GM12873 (cell line): ENCODE results near the gene COL15A1.

Source experiments
- TF ChIP-seq, protein P1 (sequence below): IDR thresholded peaks from 2 replicates; pipeline ENCODE4 v1.5.1; 2012; ENCODE audit warnings: low read depth, mild to moderate bottlenecking, moderate library complexity, low read length, control low read depth; ENCODE audit not compliant: insufficient read depth; ENCODE audit errors: missing control alignments

Gene COL15A1

DNA sequence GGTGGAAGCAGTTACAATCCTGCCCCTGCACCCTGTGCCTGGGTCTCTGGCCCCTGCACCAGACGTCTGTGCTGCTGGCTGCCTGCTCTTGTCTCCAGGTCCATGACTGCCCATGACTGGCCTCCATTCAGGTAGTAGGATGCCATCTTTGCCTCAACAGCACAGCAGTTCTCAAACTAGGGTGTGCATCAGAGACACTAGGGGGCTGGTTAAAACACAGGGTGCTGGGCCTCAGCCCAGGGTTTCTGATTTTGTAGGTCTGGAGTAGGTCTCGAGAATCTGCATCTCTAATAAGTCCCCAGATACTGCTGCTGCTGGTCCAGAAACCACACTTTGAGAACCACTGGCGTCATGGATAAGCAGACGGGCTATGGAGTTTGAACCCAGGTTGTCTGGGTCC, 24.0 kb downstream of the COL15A1 start:
- TF ChIP-seq, protein P1, sequence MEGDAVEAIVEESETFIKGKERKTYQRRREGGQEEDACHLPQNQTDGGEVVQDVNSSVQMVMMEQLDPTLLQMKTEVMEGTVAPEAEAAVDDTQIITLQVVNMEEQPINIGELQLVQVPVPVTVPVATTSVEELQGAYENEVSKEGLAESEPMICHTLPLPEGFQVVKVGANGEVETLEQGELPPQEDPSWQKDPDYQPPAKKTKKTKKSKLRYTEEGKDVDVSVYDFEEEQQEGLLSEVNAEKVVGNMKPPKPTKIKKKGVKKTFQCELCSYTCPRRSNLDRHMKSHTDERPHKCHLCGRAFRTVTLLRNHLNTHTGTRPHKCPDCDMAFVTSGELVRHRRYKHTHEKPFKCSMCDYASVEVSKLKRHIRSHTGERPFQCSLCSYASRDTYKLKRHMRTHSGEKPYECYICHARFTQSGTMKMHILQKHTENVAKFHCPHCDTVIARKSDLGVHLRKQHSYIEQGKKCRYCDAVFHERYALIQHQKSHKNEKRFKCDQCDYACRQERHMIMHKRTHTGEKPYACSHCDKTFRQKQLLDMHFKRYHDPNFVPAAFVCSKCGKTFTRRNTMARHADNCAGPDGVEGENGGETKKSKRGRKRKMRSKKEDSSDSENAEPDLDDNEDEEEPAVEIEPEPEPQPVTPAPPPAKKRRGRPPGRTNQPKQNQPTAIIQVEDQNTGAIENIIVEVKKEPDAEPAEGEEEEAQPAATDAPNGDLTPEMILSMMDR = no peak

DNA sequence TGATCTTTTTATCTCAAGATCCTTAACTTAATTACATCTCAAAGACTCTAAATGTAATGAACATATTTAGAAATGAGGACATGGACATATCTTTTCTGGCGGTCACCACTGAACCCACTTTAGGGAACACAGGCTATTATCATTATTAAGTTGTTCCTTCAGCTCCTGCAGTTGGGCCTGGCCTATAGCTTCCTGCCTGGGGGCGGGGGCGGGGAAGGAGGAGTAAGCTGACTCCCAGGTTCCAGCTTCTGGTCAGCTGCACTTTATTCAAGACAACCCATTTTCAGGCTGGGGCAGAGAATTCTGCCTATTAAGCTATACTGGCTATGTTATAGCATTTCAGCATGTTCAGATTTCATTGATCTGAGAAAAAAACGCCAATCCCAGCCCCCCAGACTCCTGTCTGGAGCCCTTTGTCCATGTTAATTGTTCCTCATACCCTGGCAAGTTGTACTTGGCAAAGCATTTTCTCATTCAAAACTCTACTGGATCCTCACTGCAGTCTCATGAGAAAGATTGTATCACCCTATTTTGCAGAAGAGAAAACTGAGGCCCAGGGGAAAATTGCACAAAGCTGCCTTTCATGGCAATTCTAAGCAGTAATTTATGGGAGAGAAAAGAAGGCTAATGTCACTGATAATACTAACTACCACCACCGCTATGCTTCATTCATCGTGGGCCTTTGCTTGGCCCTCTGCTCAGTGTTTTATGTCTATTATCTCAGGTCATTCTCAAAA, 25.1 kb downstream of the COL15A1 start:
- TF ChIP-seq, protein P1 = no peak

DNA sequence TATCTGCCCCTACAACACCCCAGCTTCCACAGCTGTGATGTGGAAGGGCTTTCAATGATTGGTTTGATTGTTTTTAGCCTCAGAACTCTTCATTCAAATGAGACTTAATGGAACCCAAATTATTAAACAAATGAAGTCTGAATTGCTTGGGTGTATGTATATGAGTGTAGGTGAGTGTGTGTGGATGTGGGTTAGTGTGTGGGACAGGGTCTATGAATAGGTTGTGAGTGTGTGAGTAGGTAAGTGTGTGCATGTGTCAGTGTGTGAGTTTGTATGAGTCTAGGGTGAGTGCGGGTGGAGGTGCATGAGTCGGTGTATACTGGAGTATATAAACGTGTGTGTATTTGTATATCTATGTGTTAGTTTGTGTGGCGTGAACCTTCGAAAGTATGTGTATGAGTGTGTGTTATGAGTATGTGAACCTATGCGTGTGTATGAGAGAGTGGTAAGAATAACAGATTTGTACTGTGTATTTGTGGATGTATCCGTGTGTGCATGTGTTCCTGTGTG, 26.9 kb downstream of the COL15A1 start:
- TF ChIP-seq, protein P1 = no peak

DNA sequence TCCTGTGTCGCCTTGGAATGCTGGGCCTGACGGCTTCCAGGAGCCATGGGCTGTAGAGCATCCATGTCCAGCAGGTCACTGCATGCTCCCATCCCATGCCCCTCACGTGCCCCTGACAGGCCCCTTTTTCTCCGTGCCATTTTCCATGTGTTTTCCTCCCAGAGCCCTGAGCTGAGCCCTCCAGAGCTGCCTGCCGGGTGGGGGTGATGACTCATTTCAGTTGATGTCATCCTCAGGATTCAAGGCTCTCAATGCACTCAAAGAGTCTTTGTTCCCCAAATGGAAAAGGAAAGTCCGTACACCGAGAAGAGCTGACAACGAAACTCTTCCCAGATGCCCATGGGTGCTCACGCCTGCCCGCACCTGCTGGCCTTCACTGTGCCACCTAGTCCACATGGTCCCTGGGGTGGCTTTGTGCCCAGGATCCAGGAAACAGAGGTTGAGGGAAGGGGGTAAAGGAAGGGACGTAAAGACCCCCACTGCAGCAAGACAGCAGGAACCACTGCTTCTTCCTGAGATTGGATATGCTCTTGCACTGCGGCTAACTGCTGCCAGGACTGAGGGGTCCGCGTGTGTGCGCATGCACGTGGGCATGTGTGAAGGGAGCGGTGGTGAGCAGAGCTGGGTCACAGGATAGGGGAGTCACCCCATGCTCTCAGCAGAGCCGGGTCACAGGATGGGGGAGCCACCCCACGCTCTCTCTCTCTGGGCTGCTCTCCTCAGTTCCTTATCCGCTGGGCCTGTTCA, 27.6 kb downstream of the COL15A1 start:
- TF ChIP-seq, protein P1 = no peak

DNA sequence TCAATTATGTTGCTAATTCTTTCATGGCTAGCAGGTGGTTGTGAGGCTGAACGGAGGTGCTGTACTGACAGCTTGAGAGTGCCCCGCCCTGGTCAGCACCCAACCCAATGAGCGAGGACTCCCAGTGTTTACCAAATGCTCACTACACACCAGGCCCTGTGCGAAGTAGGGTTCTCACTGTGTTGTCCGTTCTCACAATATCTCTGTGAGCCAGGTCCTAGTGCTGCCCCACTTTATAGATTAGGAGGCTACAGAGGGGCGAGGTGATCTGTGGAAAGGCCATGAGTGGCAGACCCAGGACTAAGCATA, 28.2 kb downstream of the COL15A1 start:
- TF ChIP-seq, protein P1 = no peak

DNA sequence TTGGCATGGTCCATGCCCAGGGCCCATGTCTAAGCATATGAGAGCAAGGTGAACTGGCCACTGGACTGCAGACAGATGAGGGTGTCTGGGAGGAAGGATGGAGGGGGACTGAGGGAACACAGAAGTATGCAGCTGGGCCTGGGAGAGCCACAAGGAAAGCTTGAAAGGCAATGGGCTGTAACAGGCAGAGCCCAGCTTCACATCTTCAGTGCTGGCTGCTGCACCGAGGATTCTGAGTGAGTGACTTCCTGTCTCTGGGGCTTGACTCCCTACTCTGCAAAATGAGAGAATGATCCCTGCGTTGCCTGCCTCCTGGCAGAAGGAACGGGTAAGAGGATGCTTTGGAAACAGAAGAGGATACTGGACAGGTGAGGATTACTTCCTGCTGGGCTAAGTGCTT, 29.0 kb downstream of the COL15A1 start:
- TF ChIP-seq, protein P1 = no peak

DNA sequence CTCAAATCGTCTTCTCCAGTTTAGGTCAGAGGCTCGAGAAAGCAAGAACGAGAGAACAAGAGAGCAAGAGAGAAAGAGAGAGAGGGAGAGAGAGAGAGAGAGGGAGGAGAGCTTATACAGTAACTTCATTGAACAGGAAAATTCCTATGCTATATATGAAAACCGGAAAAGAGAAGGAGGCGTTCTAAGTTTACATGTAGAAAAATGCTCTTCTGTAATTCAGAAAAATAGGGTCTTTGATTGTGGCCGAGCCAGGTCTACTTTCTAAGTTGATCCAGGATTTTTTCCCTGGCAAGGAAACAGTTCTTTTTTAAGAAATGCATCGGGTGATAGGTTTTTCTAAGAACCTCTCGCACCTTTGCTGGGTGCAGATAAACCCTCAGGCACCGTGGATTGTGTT, 29.5 kb downstream of the COL15A1 start:
- TF ChIP-seq, protein P1 = no peak
